ENCODE results near the gene GIMAP6. TPM values are rescaled to one million over a fixed set of nuclear protein-coding genes. Genes with fewer than 3 reads are reported as not detected.
"Not testable (repeated sequence)": the region's sequence is repeated elsewhere in the genome, so short reads cannot be mapped to it uniquely, and the experiment has no call there.

Gene GIMAP6
- 69.3 TPM for total RNA-seq
- long read RNA-seq, transcript GIMAP6-201 (3 exons, 3,440 nt), result major isoform, 63 of 152 reads
- long read RNA-seq, transcript GIMAP6-202 (3 exons, 876 nt), result minor isoform, 30 of 152 reads
- long read RNA-seq, partial matches to known transcripts, result 1 of 152 reads
- long read RNA-seq, other reads (novel, unspliced or antisense), result 58 of 152 reads

DNA sequence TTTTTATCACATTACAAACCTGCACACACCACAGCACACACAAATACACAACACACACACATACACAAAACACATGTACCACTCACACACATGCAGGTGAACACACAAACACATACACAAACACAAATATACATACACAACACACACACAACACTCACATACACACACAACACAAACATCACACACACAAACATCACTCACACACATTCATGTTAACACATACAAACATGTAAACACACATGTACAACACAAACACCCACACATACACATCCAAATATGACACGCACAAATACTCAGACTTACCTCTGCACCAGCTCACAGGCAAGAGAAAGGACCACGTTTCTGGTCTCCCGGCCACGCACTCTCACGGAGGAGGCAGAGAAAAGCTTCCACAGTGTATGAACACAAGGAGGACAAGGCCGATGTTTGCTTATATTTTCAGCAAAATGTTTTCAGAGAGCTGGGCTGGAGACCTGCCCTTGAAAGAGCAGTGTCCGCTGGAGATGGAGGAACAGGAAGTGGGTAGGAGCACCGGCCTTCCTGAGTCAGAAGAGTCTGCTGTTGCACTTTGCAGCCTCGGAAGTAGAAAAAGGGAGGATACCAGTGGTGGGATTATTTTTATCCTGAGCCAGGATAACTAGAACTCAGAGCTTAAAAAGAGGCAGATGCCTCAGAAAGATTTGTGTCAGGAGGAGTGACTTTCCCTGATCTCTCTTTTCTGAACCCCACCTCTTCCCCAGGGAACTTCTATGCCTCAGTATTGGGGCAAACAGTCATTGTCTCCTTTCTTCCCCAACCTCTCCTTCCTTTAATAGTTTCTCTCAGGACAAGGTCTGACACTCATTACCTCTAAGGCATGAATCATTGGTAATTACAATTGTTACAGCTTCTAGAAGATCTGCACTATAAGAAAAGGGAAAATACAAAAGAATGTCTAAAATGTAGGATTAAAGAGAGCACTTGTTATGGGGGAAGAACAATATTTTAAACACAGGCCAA, at the start of gene GIMAP6:
Gene GIMAP6, minus strand, starts transcription at position 520 of the 999 bp plus-strand sequence. CDS start 2,243 bp downstream, outside the sequence.
- TF ChIP-seq, protein P1, sequence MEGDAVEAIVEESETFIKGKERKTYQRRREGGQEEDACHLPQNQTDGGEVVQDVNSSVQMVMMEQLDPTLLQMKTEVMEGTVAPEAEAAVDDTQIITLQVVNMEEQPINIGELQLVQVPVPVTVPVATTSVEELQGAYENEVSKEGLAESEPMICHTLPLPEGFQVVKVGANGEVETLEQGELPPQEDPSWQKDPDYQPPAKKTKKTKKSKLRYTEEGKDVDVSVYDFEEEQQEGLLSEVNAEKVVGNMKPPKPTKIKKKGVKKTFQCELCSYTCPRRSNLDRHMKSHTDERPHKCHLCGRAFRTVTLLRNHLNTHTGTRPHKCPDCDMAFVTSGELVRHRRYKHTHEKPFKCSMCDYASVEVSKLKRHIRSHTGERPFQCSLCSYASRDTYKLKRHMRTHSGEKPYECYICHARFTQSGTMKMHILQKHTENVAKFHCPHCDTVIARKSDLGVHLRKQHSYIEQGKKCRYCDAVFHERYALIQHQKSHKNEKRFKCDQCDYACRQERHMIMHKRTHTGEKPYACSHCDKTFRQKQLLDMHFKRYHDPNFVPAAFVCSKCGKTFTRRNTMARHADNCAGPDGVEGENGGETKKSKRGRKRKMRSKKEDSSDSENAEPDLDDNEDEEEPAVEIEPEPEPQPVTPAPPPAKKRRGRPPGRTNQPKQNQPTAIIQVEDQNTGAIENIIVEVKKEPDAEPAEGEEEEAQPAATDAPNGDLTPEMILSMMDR (IDR thresholded peaks at IDR 0.05), result no peak
- H3K4me1 ChIP-seq, result peaks cover 36% of the 10 kb centered on the region
- peaks cover 22% of the 10 kb centered on the region for H3K36me3 ChIP-seq
- intact Hi-C loops (cut with DNase I), result no loop called here
- H3K9me3 ChIP-seq, result no peaks in the 10 kb centered on the region
- no peaks in the 10 kb centered on the region for H3K27me3 ChIP-seq (ENCODE audit: low read depth)
- peak; percentile 54 to 72 for ATAC-seq
- DNase-seq, result no peak
- H3K27ac ChIP-seq, result peak within 1 kb of the TSS; percentile 81
- peak within 1 kb of the TSS; percentile 58 for H3K4me3 ChIP-seq

DNA sequence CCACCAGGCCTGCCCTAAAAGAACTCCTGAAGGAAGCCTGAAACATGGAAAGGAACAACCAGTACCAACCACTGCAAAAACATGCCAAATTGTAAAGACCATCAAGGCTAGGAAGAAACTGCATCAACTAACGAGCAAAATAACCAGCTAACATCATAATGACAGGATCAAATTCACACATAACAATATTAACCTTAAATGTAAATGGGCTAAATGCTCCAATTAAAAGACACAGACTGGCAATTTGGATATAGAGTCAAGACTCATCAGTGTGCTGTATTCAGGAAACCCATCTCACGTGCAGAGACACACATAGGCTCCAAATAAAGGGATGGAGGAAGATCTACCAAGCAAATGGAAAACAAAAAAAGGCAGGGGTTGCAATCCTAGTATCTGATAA, 48.2 kb upstream of the GIMAP6 start:
- H3K27ac ChIP-seq; H3K4me3 ChIP-seq; H3K36me3 ChIP-seq; intact Hi-C loops (cut with DNase I); H3K9me3 ChIP-seq; H3K27me3 ChIP-seq (ENCODE audit: low read depth); DNase-seq; ATAC-seq: not testable (repeated sequence)
- peaks cover 33% of the 10 kb centered on the region for H3K4me1 ChIP-seq

DNA sequence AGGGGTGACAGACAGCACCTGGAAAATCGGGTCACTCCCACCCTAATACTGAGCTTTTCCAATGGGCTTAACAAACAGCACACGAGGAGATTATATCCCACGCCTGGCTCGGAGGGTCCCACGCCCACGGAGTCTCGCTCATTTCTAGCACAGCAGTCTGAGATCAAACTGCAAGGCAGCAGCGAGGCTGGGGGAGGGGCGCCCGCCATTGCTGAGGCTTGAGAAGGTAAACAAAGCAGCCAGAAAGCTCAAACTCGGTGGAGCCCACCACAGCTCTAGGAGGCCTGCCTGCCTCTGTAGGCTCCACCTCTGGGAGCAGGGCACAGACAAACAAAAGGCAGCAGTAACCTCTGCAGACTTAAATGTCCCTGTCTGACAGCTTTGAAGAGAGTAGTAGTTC, 46.4 kb upstream of the GIMAP6 start:
- H3K36me3 ChIP-seq; H3K9me3 ChIP-seq; ATAC-seq; H3K27me3 ChIP-seq (ENCODE audit: low read depth); intact Hi-C loops (cut with DNase I); DNase-seq; H3K27ac ChIP-seq; H3K4me3 ChIP-seq: not testable (repeated sequence)
- H3K4me1 ChIP-seq, result peaks cover 20% of the 10 kb centered on the region

DNA sequence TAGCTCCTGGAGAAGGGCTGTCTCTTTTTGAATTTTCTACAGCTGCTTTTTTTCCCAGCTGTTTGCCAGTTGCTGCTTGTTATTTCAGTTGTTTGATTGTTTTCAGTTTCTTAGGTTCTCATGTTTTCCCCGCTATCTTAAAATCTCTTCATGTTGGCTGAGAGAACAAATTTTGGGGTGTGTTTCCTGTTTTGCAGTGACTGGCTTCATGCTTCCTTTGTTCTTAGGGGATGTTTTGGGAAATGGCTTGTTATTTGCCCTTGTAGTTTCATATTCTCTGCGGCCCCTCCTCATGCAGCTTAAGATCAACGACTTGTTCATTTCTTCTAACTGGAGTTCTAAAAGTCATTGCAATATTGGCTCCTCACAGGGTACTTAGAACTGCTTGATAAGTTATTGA, 44.7 kb upstream of the GIMAP6 start:
- H3K27me3 ChIP-seq (ENCODE audit: low read depth); H3K36me3 ChIP-seq; H3K9me3 ChIP-seq; intact Hi-C loops (cut with DNase I); H3K4me3 ChIP-seq; DNase-seq: not testable (repeated sequence)
- peaks cover 20% of the 10 kb centered on the region for H3K4me1 ChIP-seq
- peak; percentile 29 to 63 for ATAC-seq
- peak overlapping the region; percentile 34 for H3K27ac ChIP-seq

DNA sequence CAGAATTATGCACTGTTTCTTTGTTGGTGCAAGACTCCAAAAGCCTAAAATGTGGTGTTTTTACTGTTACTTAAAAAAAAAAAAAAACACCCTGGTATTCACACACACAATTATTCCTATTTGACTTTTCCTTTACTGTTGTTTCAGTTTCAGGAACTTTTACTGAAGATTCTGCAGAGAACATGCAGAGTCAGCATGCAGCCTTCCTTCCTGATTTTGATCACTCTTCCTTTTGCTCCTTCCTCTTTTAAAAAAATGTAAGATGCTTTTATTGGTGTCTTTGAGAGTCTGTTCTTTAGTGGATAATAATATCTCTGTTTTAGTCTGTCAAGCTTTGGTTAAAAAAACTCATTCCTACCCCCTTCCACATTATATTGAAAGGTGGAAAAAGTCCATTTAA, 44.1 kb upstream of the GIMAP6 start:
- ATAC-seq; H3K36me3 ChIP-seq; H3K27me3 ChIP-seq (ENCODE audit: low read depth); intact Hi-C loops (cut with DNase I); H3K9me3 ChIP-seq; DNase-seq; H3K4me3 ChIP-seq: not testable (repeated sequence)
- peak overlapping the region; percentile 37 for H3K27ac ChIP-seq
- peaks cover 20% of the 10 kb centered on the region for H3K4me1 ChIP-seq

DNA sequence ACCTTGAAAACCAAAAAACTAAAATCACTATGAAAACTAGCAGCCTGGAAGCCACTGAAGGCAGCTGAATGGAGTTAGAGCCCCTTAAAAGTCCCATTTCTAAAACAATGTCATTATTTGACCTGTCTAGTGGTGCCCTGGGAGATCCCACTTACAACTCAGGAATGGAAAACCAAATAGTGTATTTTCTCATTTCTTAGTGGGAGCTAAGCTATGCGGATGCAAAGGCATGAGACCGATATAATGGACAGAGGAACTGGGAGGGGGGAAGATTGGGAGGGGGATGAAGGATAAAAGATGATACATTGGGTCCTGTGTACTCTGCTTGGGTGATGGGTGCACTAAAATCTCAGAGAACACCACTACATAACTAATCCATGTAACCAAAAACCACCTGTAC, 43.5 kb upstream of the GIMAP6 start:
- Histone ChIP-seq H3K36me3 (no peaks in the 10 kb centered on the region), H3K27ac (peak overlapping the region; percentile 37), H3K4me1 (peaks cover 20% of the 10 kb centered on the region), H3K27me3 (ENCODE audit: low read depth) (no peaks in the 10 kb centered on the region), H3K9me3 (no peaks in the 10 kb centered on the region), H3K4me3 (no peak overlapping the region)
- intact Hi-C loops (cut with DNase I), result no loop called here
- DNase-seq (no peak), ATAC-seq (no peak)
- TF ChIP-seq, protein P1 (IDR thresholded peaks at IDR 0.05), result no peak

DNA sequence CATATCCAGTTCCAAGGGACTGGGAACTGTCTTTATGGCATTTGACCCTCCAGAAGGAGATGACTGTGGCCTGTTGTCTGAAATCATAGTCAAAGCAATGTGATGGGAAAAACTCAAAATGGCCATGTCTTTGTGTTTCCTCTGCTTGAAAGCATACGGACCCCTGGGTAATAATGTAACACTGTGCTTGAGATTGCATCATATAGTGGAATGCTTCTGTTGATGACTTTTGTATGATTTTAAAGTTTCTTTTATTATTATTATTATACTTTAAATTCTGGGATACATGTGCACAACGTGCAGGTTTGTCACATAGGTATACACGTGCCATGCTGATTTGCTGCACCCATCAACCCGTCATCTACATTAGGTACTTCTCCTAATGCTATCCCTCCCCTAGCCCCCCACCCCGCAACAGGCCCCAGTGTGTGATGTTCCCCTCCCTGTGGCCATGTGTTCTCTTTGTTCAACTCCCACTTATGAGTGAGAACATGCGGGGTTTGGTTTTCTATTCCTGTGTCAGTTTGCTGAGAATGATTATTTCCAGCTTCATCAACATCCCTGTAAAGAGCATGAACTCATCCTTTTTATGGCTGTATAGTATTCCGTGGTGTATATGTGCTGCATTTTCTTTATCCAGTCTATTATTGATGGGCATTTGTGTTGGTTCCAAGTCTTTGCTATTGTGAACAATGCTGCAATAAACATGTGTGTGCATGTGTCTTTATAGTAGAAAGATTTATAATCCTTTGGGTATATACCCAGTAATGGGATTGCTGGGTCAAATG, 39.8 kb upstream of the GIMAP6 start:
- H3K4me3 ChIP-seq; H3K36me3 ChIP-seq; ATAC-seq; H3K27me3 ChIP-seq (ENCODE audit: low read depth); DNase-seq; H3K27ac ChIP-seq; intact Hi-C loops (cut with DNase I); H3K9me3 ChIP-seq: not testable (repeated sequence)
- peaks cover 11% of the 10 kb centered on the region for H3K4me1 ChIP-seq

All from lower lobe of right lung (tissue), 2 donors.